ENCODE results near the gene DNASE1L3.

DNASE1L3 gene

DNA sequence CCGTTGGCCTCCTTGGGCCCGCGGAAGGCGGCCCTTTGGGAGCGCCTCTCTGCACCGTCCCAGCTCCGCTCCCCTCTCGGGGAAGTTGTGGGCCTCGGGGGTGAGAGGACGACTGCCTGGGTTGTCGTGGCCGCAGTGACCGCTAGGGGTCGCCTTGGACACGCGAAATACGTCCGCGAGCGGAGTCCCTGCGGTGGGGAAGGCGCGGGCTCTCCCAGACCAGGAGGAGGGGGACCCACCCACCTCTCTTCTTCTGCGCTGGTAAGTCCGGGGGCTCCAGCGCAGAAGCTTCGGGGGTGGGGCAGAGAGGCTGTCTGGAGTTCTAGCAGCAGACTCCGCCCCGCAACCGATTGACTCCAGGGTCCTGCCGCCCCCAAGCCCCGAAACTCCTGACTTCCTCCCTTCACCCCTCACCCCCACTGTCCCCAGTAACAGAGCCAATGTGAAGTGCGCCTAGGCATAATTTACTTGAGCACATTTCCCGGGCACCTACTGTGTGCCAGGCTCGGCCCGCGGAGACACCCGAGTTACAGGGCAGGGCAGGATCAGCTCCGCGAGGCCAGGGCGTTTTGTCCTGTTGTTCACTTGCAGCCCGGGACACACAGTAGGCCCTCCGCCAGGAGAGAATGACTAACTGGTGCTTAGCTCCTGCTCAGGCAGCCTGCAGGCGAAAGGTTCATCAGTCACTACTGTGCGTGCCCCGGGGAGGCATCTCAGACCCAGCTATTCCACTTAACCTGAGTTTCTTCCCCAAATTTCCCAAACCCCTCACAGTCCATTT lies 32.8 kb downstream of the DNASE1L3 start:
- DNase-seq, result peak; percentile 90

- DNase-seq, result no peak
Measured at GRCh38 chr3:58176827-58177489, 33.8 kb downstream of the DNASE1L3 start.

- DNase-seq, result no peak
Measured at GRCh38 chr3:58176185-58176530, 34.6 kb downstream of the DNASE1L3 start.

DNA sequence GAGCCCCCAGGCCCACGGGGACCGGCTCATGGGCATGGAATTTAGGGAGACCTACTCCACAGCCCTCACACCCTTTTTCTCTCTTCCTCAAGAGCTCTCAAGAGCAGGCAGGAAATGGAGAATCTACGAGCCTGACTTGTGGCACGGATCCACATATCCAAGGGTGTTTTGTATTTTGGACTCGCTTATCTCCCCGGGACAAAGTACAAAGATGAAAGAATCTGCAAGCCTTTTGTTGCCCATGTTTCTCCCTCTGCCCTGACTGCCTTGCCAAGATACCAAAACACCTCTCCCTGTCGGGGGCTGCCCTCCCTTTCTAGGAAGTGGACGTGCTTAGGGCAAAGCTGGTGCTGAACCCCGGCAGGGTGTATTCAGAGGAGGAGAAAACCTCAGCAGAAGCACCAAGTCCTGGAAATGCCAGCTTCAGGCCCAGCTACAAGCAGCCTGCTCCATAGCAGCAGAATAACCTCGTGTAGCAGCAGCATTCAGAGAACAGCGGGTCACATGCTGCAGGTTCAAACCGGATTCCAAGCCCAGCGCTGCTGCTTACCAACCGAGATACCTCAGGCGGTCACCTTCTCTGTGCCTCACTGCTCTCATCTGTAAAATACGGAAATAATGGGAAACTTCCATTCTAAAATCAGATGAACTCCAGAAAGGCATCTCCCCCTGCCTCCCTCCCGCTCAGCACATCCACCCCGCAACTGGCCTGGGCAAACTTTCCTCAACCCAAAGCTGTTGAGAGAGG lies 35.2 kb downstream of the DNASE1L3 start:
- no peak for DNase-seq

DNA sequence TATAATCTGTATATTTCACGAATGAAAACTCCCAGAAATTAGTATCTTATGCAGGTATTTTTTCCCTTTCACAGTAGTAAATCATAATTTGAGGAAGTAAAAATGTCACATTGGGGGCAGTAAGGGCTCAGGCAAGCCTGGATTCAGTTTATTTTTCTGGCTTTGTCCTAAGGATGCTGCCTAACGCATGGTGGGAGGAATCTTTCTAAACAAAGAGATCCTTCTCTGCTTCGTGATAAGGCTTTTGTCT lies 35.7 kb downstream of the DNASE1L3 start:
- no peak for DNase-seq

GRCh38 chr3:58173669-58174398 lies 36.9 kb downstream of the DNASE1L3 start:
- DNase-seq, result peak; percentile 32

GRCh38 chr3:58173029-58173668 lies 37.6 kb downstream of the DNASE1L3 start:
- DNase-seq, result no peak

- DNase-seq, result no peak
Measured at GRCh38 chr3:58171126-58171525, 39.6 kb downstream of the DNASE1L3 start.

- DNase-seq, result no peak
Measured at GRCh38 chr3:58170376-58170775, 40.4 kb downstream of the DNASE1L3 start.

DNA sequence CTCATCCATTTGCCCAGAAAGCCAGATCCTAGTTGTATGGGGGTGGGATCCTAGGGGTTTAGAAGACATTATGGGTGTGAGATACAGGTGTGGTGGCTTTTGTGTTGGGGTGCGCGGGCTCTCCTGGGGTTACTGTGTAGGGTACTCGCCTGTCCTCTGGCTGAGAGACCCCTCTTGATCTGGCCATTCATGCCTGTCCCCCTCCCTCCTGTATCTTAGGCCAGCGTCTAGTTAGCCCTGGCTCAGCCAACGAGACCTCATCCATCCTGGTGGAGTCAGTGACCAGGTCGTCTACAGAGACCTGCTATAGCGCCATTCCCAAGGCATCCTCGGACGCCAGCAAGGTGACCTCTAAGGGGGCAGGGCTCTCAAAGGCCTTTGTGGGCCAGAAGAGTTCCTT lies 41.4 kb downstream of the DNASE1L3 start:
- no peak for DNase-seq

DNA sequence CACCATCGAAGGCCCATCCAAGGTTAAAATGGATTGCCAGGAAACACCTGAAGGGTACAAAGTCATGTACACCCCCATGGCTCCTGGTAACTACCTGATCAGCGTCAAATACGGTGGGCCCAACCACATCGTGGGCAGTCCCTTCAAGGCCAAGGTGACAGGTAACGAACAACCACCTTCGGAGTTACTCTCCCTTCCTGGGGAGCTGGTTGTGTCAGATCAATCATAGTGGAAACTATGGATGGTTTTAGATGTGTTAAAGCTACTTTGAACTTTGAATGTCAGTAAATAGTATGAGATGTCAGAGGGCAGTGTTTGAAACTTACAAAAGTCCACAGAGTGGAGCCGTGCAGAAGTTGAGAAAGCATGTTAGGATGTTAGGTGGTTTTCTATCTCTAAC lies 42.3 kb downstream of the DNASE1L3 start:
- DNase-seq, result no peak

GRCh38 chr3:58167431-58168351 lies 43.1 kb downstream of the DNASE1L3 start:
- DNase-seq, result peak; percentile 75

- no peak for DNase-seq
Measured at GRCh38 chr3:58164906-58165821, 45.6 kb downstream of the DNASE1L3 start.

DNA sequence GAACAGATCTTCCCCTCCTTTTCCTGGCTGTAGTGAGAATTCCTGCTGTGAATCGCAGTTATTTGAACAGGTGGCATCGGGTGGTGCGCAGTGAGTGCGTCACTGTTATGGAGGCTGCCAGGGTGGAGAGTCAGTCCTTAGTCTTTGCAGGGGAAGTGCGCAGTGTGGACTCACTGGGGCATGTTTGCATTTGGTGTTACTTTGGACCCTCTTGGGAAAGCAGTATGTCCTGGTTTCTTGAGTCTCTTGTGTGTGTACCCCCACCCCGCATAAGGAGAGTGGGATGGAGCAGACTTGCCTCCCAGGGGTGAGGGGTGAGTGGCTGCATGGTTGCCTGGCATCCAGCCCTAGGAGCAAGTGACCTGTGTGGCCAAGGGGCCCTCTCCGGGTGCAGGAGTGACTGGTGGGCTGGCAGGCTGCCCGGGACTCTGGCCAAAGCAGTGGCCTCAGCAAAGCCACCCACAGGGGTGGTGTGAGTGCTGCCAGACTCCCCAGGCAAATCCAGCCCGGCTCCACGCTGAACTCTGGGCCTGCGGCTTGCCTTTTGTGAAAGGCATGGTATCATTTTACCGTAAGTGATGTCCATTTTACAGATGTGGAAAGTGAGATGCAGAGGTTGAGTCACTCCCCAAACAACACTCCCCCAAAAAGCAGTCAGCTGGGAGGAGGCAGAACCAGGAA lies 46.4 kb downstream of the DNASE1L3 start:
- no peak for DNase-seq

DNA sequence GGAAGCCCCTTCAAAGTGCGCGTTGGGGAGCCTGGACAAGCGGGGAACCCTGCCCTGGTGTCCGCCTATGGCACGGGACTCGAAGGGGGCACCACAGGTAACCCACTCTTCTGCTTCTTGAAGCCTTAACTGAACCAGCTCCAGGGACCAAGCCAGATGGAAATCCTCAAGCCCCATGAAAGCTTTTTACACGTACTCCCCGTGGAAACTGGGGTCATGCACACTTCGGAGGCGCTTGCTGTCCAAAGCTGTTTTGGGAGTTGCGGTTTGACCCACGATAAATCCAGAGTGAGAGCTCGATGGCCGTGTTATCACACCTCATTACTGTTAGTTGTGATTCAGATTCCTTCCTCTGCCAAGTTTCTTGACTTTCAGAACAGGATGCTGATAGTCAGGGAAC lies 47.5 kb downstream of the DNASE1L3 start:
- DNase-seq, result no peak

DNA sequence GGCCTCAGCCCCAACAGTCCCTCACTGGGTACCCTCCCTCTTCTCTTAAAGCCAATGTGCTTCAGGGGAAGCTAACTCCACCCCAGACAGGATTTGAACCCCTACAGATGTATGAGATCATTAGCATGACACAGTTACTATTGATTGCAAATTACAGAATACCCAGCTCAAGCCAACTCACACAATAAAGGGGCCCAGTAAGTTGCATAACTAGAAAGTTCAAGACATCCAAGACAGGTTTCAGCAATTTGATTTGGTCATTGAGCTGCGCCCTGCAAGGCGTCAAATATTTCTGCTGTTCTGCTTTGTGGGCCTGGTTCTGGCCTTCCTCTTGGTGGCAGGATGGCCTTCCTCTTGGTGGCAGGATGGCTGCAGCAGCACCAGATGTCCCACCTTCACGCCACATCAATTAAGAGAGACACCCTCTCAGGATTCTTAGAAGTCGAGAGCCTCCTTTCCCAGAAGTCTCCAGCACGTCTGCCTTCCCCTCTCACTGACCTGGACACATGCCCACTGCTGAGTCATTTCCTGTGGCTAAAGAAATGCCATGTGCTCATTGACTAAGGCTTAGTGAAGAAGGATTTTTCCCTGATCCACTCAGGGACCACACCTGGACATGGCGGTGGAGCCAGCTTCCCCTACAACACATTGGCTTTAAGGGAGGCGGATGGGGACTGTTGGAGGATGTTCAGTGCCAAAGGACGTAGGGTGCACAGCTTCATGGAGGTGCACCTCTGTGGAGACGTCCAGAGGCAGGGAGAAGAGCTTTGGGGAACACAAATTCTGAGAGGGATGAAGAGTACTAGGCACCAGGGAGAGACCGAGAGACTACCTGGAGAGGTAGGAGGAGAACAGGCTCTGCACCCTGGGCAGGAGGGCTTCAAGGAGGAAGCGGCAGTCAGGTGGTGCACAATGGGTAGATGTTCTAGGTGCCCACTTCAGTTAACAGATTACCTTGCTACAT lies 49.1 kb downstream of the DNASE1L3 start:
- DNase-seq, result no peak

- no peak for DNase-seq
Measured at GRCh38 chr3:58160399-58160798, 50.4 kb downstream of the DNASE1L3 start.

- no peak for DNase-seq
Measured at GRCh38 chr3:58158442-58159153, 52.2 kb downstream of the DNASE1L3 start.

Measured in activated CD4-positive, alpha-beta T cell treated with anti-CD3 and anti-CD28 coated beads, Interleukin-2, amount 50 U/mL, for 16 hours (primary cell).